ENCODE measurements around the gene CNOT9. TPM values are rescaled to one million over a fixed set of nuclear protein-coding genes. Genes with fewer than 3 reads are reported as not detected.

Gene CNOT9
- total RNA-seq, 4 donors from 2014 or later, result 35.7 to 88.7 (median 57.9) TPM

GRCh38 chr2:218643751-218644310, 75.2 kb downstream of the CNOT9 start:
- no peak for TF ChIP-seq CTCF (IDR thresholded peaks at IDR 0.05)
- DNase-seq (ENCODE audit: low spot score) (no peak), ATAC-seq (ENCODE audit: low FRiP score) (no peak)

GRCh38 chr2:218644721-218645120, 76.1 kb downstream of the CNOT9 start:
- no peak for DNase-seq (ENCODE audit: low spot score)
- ATAC-seq (ENCODE audit: low FRiP score), result no peak
- no peak for TF ChIP-seq CTCF (IDR thresholded peaks at IDR 0.05)

GRCh38 chr2:218645126-218645525, 76.5 kb downstream of the CNOT9 start:
- ATAC-seq (ENCODE audit: low FRiP score), result no peak
- DNase-seq (ENCODE audit: low spot score), result no peak
- TF ChIP-seq CTCF (IDR thresholded peaks at IDR 0.05), result no peak

Small RNA genes lying within 50 kb of the gene (small RNA-seq; reads per million reads assigned to genes)
- not detected for gene RNU6-136P

Other genes with a start within 250 kb of the CNOT9 start
- not detected for gene CATIP, start 212.0 kb upstream of the CNOT9 start, total RNA-seq
- 100 to 1,000 TPM in 2 of 4 donors, 10 to 100 TPM in 2; 40.0 to 218 (median 127) TPM for gene SLC11A1, start 186.6 kb upstream of the CNOT9 start, total RNA-seq
- gene CTDSP1, start 169.0 kb upstream of the CNOT9 start, total RNA-seq, result 100 to 1,000 TPM in 2 of 4 donors, 10 to 100 TPM in 2; 77.6 to 147 (median 93.7) TPM
- gene VIL1, start 149.7 kb upstream of the CNOT9 start, total RNA-seq, result not detected
- 10 to 100 TPM in 2 of 4 donors, 1 to 10 TPM in 2; 8.5 to 44.6 (median 12.2) TPM for gene USP37, start 488 bp upstream of the CNOT9 start, total RNA-seq
- gene PLCD4, start 39.1 kb downstream of the CNOT9 start, total RNA-seq, result 1 to 10 TPM in 3 of 4 donors, under 1 TPM in 1; 0.56 to 2.9 (median 2.0) TPM
- 10 to 100 TPM; 10.0 to 26.0 (median 18.1) TPM for gene ZNF142, start 90.8 kb downstream of the CNOT9 start, total RNA-seq
- 10 to 100 TPM; 19.3 to 40.0 (median 20.3) TPM for gene BCS1L, start 90.8 kb downstream of the CNOT9 start, total RNA-seq
- gene RNF25, start 103.2 kb downstream of the CNOT9 start, total RNA-seq, result 10 to 100 TPM; 11.4 to 21.4 (median 18.1) TPM
- 10 to 100 TPM; 15.6 to 45.7 (median 23.1) TPM for gene STK36, start 103.2 kb downstream of the CNOT9 start, total RNA-seq
- 10 to 100 TPM in 3 of 4 donors, 1 to 10 TPM in 1; 9.5 to 24.3 (median 15.0) TPM for gene TTLL4, start 142.0 kb downstream of the CNOT9 start, total RNA-seq
- gene CYP27A1, start 213.3 kb downstream of the CNOT9 start, total RNA-seq, result 10 to 100 TPM; 22.6 to 89.0 (median 35.9) TPM

All from omental fat pad (tissue), 4 donors.